ENCODE results near the gene DUSP22.

- no peak for TF ChIP-seq POLR2AphosphoS5 (IDR thresholded peaks at IDR 0.05; ENCODE audit: low read depth, low read length)
- TF ChIP-seq CTCF (IDR thresholded peaks at IDR 0.05) = no peak
- TF ChIP-seq, protein P1, sequence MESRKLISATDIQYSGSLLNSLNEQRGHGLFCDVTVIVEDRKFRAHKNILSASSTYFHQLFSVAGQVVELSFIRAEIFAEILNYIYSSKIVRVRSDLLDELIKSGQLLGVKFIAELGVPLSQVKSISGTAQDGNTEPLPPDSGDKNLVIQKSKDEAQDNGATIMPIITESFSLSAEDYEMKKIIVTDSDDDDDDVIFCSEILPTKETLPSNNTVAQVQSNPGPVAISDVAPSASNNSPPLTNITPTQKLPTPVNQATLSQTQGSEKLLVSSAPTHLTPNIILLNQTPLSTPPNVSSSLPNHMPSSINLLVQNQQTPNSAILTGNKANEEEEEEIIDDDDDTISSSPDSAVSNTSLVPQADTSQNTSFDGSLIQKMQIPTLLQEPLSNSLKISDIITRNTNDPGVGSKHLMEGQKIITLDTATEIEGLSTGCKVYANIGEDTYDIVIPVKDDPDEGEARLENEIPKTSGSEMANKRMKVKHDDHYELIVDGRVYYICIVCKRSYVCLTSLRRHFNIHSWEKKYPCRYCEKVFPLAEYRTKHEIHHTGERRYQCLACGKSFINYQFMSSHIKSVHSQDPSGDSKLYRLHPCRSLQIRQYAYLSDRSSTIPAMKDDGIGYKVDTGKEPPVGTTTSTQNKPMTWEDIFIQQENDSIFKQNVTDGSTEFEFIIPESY (IDR thresholded peaks at IDR 0.05; ENCODE audit: borderline replicate concordance, low read depth) = no peak
- TF ChIP-seq EP300 (IDR thresholded peaks at IDR 0.05; ENCODE audit: borderline replicate concordance in 1 of 2, low read depth in 1 of 2, low read length in 1 of 2) = no peak
- no peak for TF ChIP-seq RXRA (IDR thresholded peaks at IDR 0.05; ENCODE audit: borderline replicate concordance, low read depth)
- TF ChIP-seq TAF1 (IDR thresholded peaks at IDR 0.05; ENCODE audit: borderline replicate concordance, low read depth, low read length) = no peak
- no peak for TF ChIP-seq CHD2 (IDR thresholded peaks at IDR 0.05; ENCODE audit: low read length, partially characterized antibody)
- no peak for TF ChIP-seq GABPA (IDR thresholded peaks at IDR 0.05; ENCODE audit: low read depth)
- no peak for TF ChIP-seq NFIC (IDR thresholded peaks at IDR 0.05; ENCODE audit: borderline replicate concordance)
- no peak for TF ChIP-seq RCOR1 (IDR thresholded peaks at IDR 0.05; ENCODE audit: low read length)
- no peak for TF ChIP-seq FOSL2 (IDR thresholded peaks at IDR 0.05; ENCODE audit: borderline replicate concordance, low read depth)
- TF ChIP-seq ELF1 (IDR thresholded peaks at IDR 0.05) = no peak
- TF ChIP-seq EZH2phosphoT487 (IDR thresholded peaks at IDR 0.05; ENCODE audit: borderline replicate concordance, low read depth) = no peak
- TF ChIP-seq TCF12 (IDR thresholded peaks at IDR 0.05) = no peak
Measured at GRCh38 chr6:382883-383810, 90.9 kb downstream of the DUSP22 start.
